BE2C (cell line): ENCODE results near the gene TLL2.

ENCODE experiments used
- DNase-seq: peaks from one replicate; pipeline ENCODE4 v3.0.0-alpha.2; 2020
- H3K27me3 ChIP-seq: fragments of 250-450 bp; sonication (Bioruptor Pico); 2 replicates; pipeline ENCODE4 v1.5.1; 2020; ENCODE audit warnings: mild to moderate bottlenecking
- H3K36me3 ChIP-seq: fragments of 250-450 bp; sonication (Bioruptor Pico); 2 replicates; pipeline ENCODE4 v1.5.1; 2020; ENCODE audit warnings: mild to moderate bottlenecking
- H3K4me1 ChIP-seq: fragments of 250-450 bp; sonication (Bioruptor Pico); 2 replicates; pipeline ENCODE4 v1.5.1; 2020
- H3K4me3 ChIP-seq: 2 replicates; pipeline ENCODE4 v1.5.1; 2011; ENCODE audit warnings: low read depth, low read length
- H3K9me3 ChIP-seq: fragments of 250-450 bp; sonication (Bioruptor Pico); 2 replicates; pipeline ENCODE4 v1.5.1; 2020
- CTCF ChIP-seq: IDR thresholded peaks from 2 replicates; pipeline ENCODE4 v1.5.1; 2012; ENCODE audit warnings: mild to moderate bottlenecking, low read depth, low read length

Gene TLL2

GRCh38 chr10:96322275-96322674, 191.5 kb downstream of the TLL2 start:
- peaks cover 5% of the 10 kb centered on the region for H3K27me3 ChIP-seq
- no peaks in the 10 kb centered on the region for H3K9me3 ChIP-seq
- no peaks in the 10 kb centered on the region for H3K36me3 ChIP-seq
- DNase-seq = no peak
- no peaks in the 10 kb centered on the region for H3K4me1 ChIP-seq
- no peak overlapping the region for H3K4me3 ChIP-seq
- no peak for TF ChIP-seq CTCF

GRCh38 chr10:96321822-96322221, 191.9 kb downstream of the TLL2 start:
- DNase-seq = no peak
- Histone ChIP-seq H3K4me3 (no peak overlapping the region), H3K9me3 (no peaks in the 10 kb centered on the region), H3K4me1 (no peaks in the 10 kb centered on the region), H3K27me3 (peaks cover 5% of the 10 kb centered on the region), H3K36me3 (no peaks in the 10 kb centered on the region)
- no peak for TF ChIP-seq CTCF

- DNase-seq = no peak
- H3K36me3 ChIP-seq = no peaks in the 10 kb centered on the region
- TF ChIP-seq CTCF = no peak
Observed at GRCh38 chr10:96319754-96320474, 193.8 kb downstream of the TLL2 start.

DNA sequence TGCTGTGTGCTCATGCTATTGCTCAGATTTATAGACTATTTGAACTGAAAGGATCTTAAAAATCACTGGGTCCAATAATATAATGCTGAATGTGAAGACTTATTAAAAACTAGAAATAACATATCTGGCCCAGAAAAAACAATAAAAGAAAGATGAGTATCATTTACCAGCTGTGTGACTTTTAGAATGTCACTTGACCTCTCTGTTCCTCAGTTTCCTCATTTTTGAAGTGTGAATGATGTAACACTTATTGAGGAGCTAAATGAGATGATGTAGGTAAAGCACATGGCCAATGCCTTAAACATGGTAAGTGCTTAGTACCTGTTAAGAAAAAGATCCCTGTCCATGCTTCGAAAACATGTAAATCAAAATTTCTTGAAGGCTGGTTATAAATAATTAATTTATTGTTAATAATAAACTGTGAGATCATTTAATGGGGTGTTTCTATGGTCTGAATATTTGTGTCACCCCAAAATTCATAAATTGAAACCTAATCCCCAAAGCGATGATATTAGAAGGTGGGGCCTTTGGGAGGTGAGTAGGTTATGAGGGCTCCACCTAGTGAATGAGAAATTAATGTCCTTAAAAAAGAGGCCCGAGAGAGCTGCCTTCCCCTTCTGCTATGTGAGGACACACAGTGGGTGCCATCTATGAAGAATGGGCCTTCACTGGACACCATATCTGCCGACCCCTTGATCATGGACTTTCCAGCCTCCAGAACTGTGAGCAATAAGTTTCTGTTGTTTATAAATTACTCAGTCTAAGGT, 196.5 kb downstream of the TLL2 start:
- no peak overlapping the region for H3K4me3 ChIP-seq
- DNase-seq = no peak
- no peaks in the 10 kb centered on the region for H3K9me3 ChIP-seq
- H3K27me3 ChIP-seq = no peaks in the 10 kb centered on the region
- H3K36me3 ChIP-seq = no peaks in the 10 kb centered on the region
- TF ChIP-seq CTCF = no peak
- H3K4me1 ChIP-seq = no peaks in the 10 kb centered on the region

More at GRCh38 chr10:96319754-96320474, 193.8 kb downstream of the TLL2 start:
- Histone ChIP-seq H3K9me3 (no peaks in the 10 kb centered on the region), H3K4me1 (no peaks in the 10 kb centered on the region), H3K4me3 (no peak overlapping the region), H3K27me3 (peaks cover 5% of the 10 kb centered on the region)
